ENCODE measurements around the gene DCX.

DNA sequence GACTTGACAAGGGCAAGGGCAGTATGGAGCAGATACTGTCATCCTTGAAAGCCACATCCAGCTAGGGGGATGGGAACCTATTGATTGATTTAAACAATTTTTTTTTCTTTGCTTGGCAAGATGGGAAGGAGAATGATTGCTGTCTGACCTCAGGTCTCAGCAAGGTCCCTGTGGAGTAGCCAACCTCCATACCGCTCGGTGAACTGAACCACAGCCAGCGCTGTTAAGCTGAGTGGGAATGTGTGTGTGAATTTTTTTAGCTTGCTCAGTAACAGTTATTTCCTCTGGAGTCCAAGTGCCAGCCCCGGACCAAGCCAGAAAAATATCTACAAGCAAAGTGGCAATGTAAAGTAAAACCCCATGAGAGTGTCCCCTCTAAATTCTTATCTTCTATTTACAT is 25.9 kb downstream of the DCX start:
- no peak for TF ChIP-seq POLR2AphosphoS5 (IDR thresholded peaks at IDR 0.05; ENCODE audit: borderline replicate concordance, low read depth, low read length)
- no peak for TF ChIP-seq FOXP2 (optimal IDR thresholded peaks at IDR 0.05; ENCODE audit: control extremely low read depth, extremely low read length, insufficient read depth)
- no peak for TF ChIP-seq EZH2 (IDR thresholded peaks at IDR 0.05)

Data from SK-N-MC (cell line).